COR-L47 (cell line): ENCODE data around the gene IBA57.
A peak's percentile ranks its signal among the peaks of the same experiment; 100 is the strongest.

Experiments
- DNase-seq: peaks from one replicate; lab custom pipeline; 2025; lab: John Stamatoyannopoulos, UW

Gene IBA57

GRCh38 chr1:228156941-228157728, 8.5 kb upstream of the IBA57 start:
- DNase-seq = no peak

GRCh38 chr1:228157729-228158126, 7.9 kb upstream of the IBA57 start:
- no peak for DNase-seq

- DNase-seq = no peak
These were observed 7.2 kb upstream of the IBA57 start for GRCh38 chr1:228158151-228159007.

GRCh38 chr1:228159008-228159665, 6.5 kb upstream of the IBA57 start:
- no peak for DNase-seq

- no peak for DNase-seq
These were observed 5.3 kb upstream of the IBA57 start for GRCh38 chr1:228160201-228160761.

GRCh38 chr1:228161362-228161761, 4.2 kb upstream of the IBA57 start:
- DNase-seq = no peak

- DNase-seq = no peak
These were observed 3.7 kb upstream of the IBA57 start for GRCh38 chr1:228161866-228162265.

GRCh38 chr1:228162286-228163006, 3.2 kb upstream of the IBA57 start:
- DNase-seq = no peak

GRCh38 chr1:228163007-228163753, 2.4 kb upstream of the IBA57 start:
- DNase-seq = no peak

- DNase-seq = no peak
These were observed 1.7 kb upstream of the IBA57 start for GRCh38 chr1:228163776-228164519.

- no peak for DNase-seq
These were observed 838 bp upstream of the IBA57 start for GRCh38 chr1:228164561-228165371.

- peak; percentile 18 for DNase-seq
These were observed 749 bp downstream of the IBA57 start for GRCh38 chr1:228166170-228166936.

GRCh38 chr1:228168563-228169270, 3.1 kb downstream of the IBA57 start:
- DNase-seq = no peak

GRCh38 chr1:228169345-228169744, 3.7 kb downstream of the IBA57 start:
- no peak for DNase-seq

GRCh38 chr1:228170666-228171065, 5.1 kb downstream of the IBA57 start:
- DNase-seq = no peak

- no peak for DNase-seq
These were observed 5.8 kb downstream of the IBA57 start for GRCh38 chr1:228171221-228171891.
